GM21737 (cell line): ENCODE measurements around the gene TBXAS1.

ENCODE experiments used
- ATAC-seq: cut with Tn5 transposase; IDR thresholded peaks from one replicate; pipeline ENCODE4 v1.9.1; 2021; ENCODE audit warnings: mild to moderate bottlenecking, moderate library complexity; ENCODE audit not compliant: unreplicated experiment

The TBXAS1 gene

DNA sequence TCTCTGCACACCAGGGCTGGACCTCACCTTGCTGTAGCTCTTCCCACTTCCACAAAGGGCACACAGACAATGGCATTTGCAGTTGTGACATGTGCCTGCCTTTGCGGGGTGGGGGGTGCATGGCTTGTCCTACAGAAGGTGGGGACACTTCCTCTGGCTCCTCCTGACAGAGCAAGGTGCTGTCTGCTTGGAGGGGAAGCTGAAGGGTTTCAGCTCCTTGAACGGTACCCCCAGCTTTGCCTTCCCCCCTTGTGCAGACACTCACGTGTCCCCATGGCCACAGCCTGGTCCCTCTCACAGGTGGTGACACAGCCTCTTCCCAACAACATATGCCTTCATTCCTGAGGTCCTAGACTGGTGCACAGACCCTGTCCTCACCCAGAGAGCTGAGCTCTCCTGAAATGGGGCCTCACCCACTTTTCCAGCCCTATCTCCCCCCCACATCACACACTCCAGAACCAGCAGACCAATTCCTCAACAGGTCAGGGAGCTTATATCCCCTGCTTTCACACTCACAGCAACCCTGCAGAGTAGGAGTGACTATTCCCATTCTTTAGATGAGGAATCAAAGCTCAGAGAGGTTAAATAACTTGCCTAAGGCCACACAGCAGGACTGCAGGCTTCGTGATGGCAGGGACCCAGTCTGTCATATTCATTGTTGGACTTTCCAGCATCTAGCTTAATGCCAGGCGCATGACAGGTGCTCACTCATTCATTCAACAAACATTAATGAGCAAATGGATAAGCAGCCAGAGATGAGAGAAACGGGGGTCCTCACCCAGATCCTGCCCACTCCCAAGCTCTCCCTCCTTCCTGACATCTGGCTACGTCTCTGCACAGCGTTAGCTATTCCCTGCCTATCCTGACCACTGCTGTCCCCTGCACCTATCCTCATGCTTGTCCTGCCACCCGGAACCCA is 189.3 kb downstream of the TBXAS1 start:
- ATAC-seq: no peak

DNA sequence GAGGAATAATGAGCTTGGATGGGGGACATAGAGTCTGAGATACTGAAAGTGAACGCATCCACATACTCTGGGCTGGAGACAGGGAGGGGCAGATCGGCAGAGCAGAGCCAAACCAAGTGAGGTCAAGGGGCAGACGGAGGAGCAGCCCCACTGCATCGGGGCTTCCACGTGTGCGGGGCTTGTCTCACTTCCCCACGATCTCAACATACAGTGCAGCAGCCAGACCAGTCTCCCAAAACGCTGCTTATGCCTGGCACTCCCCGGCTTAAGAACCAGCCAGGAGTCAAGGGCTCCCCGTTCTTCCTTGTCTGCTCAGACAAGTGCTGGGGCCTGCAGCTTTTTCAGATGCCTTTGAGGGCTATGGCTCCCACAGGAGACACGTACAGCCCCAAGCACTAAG is 190.1 kb downstream of the TBXAS1 start:
- no peak for ATAC-seq

DNA sequence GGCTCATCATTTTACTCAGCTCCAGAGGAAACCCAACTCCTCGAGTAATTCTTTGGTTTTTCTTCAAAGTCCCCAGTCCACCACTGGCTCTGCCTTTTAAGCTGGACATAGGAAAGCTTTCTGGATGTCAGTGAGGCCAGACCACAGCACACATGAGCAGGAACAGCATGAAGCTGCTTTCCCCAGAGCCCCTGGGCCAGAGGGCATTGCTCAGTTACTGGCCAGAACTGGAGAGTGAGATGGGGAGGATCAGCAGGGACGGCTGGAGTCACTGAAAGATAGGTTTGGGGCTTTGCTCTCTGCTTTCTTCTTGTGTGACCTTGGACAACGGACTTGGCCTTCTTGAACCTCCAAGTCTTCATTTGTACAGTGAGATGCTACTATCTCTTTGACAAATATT is 190.5 kb downstream of the TBXAS1 start:
- no peak for ATAC-seq

DNA sequence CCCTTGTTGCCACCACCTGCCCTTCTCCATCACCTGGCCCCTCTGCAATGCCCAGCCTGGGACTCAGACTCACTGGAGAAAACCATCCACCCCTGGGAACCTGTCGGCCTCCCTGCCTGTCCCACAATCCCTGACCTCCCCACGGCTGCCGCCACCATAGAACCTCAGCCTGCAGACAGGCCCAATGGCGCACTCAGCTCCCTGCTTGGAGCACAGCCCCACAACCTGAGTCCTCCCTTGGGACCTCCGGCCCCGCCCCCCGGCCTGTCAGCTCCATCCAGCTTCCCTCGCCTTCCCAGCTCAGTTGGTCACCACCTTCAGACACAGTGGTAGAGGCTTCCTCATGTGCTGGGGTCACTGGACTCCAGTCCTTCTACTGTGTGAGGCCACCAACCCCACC is 192.5 kb downstream of the TBXAS1 start:
- ATAC-seq: no peak

DNA sequence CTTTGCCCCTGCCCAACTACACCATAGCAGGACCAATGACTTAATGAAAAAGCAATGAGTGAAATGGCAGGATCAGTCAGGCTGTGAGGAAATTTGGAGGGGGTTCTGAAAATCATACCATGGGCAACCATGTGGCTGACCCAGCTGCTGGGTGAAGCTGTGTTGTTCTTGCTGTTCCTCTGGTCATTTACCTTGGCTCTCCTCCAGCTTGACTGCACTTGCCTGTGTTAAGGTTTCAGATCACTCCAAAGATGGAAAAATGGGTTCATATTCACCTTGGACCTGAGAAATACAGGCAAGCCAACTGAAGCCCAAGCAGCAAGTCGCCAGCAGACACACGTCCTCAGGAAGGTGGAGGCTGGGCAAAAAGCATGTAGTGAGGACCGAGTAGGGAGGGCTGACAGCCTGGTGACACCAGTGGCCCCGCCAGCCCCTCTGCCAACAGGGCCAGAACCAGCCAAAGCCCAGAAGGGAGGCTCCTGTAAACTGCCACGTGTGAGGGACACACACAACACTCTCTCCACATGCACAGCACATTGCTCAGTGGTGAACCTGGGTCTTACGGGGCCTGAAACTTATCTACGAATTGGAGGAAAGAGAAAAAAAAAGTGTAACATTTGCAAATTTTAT is 193.6 kb downstream of the TBXAS1 start:
- no peak for ATAC-seq

DNA sequence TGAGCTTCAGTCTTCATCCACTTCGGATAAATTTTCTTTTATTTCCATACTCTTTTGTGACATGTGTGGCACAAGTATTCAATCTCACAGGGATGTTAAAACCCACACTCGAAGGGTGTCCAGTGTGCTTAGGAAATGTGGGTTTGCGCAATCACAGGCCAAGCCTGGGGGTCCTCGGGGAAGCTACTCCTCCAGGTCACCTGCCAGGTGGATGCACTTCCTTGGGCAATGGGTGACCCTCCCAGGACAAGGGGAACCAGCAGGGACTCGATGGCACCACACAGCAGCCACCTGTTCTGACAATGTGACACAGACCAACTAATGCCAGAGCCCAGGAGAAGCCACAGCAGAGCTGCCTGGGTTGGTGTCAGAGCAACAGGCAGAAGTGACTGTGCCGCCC is 194.7 kb downstream of the TBXAS1 start:
- ATAC-seq: no peak

DNA sequence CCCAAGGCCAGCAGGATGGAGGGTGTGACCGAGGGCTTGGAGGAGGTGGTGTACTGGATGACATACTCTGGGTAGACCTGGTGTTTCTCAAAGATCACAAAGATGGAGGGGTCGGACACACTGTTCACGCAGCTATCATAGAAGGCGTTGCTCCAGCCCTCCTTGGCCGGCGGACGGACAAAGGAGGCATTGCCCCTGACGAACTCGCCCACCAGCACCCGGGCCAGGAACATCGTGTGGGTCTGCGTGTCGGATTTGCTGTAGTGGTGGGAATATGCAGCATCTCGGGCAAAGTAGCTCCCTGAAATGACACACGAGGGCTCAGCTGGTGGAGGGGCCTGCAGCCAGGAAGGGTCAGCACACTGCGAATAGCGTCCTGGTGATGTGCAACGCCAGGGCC is 195.5 kb downstream of the TBXAS1 start:
- ATAC-seq: no peak

DNA sequence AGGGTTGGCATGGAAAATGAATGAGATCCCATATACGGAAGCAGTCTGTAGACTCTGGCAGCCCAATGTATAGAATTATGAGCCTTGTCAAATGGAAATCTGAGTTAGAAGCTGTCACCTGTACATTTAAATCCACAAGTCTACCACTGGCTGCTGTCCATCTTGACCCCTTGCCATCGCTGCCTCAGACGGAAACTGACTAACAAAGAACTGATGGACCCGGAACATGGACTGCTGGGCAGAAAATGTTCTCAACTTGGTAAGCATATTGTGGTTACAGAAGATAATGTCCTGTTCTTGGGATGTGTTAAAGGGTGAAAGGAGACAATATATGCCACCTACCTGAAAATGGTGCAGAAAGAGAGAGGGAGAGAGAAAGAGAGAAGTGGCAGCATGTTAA is 196.2 kb downstream of the TBXAS1 start:
- no peak for ATAC-seq

DNA sequence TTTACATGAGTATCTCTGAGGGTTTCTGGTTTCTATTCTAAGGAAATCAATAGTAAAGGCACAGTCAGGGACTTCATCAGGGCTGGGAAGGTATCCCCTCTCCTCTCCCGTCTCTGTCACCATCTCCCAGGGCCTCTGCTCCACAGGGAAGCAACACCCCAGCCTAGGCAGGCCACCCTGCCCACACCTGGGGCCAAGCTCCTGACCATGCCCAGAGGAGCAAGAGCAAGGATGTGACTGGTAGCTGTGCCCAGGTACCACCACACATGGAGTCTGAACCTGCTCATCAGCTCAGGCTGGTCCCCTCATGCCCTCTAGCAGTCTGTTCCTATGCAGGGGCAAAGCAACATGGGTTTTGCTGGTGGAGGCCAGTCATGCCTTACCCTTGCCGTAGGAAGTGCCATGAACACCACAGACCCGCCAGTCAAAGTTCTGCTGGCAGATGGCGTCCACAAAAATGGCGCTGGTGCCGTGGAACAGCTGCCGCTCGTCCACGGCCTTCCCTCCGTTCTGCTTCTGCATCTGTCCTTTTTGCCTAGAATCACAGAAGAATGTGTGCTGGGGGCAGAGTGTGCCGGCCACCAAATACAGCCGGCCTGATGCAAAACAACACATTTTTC is 196.9 kb downstream of the TBXAS1 start:
- ATAC-seq: no peak

DNA sequence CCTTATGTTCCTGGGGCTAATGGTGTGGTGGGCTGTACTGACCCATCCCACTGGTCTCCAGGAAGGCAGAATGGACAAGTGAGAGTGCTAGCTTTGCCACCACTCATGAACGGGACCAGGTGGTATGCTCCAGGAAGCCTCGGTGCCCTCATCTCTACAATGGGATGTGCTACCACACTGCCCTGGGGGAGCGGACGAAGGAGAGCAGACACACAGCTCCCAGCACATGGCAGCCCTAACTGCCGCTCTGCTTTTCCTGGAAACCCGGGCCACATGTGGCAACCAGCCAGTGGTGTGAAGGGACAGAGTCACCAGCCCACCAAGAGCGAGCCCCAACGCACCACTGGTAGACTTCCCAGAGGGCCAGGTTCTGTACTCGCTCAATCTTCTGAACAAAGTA is 197.9 kb downstream of the TBXAS1 start:
- ATAC-seq: no peak

DNA sequence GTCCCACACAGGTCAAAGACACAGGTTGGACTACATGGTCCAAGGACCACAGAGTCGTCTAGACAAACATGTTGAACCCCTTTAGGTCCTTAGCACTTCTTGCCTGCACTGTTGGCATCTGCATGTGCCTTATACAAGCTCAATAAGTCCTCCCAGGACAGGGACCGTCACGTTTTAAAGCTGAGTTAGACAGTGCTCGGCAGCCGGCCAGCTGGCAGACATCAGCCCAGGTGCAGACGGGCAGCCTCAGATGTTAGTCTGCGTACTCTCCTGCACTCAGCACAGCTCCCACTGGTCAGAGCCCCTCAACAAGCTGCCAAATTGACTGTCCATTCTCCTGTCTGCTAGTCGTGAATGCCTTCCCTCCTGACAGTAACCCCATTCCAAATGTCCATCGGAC is 198.8 kb downstream of the TBXAS1 start:
- no peak for ATAC-seq

DNA sequence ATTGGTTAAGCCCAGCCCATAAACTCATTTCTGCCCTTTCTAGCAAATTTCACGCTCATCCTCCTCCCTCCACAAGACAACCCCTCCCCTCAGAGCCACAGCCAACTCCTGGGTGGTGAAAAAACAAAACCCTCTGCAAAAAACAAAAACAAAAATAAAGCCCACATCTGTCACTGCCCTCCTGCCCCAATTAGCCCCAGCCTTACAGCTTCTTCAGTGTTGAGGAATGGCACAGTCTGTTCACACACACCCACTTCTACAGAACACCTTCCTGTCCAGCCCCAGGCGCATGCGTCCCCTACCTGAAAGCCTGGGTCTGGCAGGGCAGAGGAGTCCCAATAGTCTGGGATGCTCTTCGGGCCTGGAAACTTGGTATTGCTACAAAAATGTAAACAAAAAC is 199.2 kb downstream of the TBXAS1 start:
- no peak for ATAC-seq

DNA sequence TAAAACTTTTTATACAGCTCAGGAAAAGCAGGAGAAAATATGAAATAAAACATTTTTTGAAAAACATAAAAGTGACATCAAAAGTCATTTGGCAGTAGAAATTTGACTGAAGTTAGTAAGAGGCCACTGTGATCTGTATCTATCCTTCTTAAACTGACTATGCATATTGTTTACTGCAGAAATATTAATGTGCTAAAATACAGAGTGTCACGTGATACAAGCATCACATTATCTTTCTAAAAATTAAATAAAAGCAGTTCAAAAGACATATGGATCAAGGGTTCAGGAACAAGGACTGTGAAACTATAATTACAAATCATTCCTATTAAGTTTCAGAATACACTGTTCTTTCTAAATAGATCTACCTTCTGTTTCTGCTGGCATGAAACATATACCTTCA is 200.0 kb downstream of the TBXAS1 start:
- ATAC-seq: no peak

DNA sequence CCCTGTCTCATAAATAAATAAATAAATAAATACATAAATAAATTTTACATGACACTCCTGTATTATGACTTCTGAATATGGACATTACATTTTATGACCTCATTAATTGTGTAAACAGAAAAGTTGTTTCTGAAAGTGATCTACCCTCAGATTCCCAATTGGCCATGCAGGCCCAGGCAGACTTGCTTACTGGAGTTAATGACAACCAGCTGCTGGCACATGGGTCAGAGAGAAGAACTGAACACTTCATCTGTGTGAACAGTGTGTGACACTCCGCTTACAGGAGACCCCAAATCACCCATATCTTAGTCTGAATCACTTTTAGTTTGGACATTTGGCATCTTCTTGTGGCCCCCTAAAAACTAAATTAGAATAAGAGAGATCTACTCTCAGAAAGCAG is 202.3 kb downstream of the TBXAS1 start:
- no peak for ATAC-seq

DNA sequence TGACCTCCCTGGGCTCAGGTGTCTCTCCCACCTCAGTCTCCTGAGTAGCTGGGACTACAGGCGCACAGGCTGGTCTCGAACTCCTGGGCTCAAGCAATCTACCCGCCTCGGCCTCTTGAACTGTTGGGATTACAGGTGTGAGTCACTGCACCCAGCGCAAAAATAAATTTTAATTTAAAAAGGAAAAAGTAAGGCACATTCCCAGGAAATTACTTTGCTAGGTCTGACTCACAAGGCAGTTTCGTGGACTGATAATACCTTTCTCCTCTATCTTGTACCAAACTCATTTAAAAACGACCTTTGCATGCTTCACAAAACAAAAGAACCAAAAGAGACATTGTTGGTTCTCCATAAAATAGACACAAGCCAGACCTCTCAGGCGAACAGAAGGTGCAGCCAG is 204.0 kb downstream of the TBXAS1 start:
- no peak for ATAC-seq

DNA sequence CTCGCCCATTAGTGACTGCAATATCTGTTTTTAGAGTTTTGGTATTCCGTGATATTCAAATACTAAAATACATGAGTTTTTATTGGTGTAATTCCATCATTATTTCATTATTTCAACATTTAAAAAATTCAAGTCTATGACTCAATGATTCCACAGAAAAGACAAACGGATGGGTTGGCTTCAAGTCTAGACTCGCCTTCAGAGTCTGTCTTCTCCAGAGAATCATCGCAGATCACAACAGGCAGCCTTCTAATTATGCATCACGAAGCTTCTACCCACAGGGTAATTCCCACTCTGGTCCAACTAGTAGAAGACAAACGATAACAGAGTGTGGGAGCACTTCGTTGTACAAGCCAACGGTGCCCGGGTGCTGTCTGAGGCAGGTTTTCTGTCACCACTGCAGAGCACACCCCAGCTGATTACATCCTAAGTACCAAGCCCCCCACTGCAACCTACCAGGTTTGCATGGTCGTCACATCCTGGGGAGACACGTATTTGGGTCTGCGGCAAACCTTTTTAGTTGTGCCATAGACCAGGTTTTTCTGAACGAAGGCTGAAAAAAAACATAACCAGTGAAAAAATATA is 204.8 kb downstream of the TBXAS1 start:
- ATAC-seq: no peak

DNA sequence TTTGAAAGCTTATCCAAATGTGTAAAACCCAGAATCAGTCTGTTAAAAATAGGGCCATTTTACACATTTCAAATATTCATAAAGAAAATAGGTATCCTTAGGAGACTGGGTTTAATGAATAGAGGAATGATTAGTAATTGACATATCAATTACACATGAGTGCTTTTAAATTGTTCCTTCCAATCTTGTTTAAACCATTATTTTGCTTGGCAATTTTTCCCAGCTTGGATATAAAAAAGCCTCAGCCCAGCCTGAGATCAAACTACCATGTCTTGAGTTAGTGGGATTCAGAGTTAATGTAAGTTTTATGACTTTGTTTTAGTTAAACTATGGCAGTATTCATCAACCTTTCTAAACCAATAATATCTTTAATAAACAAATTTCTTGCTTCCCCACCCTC is 205.4 kb downstream of the TBXAS1 start:
- ATAC-seq: no peak

DNA sequence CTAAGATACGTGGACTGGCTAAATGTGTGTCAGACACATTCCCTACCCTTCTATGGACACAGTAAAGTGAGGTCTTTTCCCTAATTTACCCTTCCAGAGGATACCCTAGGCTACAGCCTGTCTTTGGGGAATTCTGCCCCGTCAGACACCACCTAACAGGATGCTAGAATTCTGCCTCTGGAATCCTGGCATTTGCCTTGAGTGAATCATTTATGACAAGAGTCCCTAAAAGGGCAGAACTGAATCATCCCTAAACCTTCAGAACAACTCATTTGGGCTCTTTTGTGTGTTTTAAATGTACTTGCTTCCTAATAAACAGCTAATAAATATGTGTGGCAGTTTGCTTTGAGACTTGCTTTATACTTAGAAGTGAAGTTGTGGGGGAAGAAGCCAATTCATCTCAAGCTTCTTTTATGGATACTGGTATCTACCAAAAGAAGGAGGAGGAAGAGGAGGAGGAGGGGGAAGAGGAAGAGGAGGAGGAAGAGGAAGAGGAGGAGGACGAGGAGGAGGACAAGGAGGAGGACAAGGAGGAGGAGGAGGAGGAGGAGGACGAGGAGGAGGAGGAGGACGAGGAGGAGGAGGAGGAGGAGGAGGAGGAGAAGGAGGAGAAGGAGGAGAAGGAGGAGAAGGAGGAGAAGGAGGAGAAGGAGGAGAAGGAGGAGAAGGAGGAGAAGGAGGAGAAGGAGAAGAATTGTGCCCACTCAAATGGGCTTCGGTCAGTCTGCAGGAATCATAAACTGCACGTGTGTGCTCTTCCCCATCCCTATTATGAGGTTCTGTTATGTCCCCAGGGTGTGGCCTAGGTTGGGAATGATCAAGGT is 206.5 kb downstream of the TBXAS1 start:
- no peak for ATAC-seq

DNA sequence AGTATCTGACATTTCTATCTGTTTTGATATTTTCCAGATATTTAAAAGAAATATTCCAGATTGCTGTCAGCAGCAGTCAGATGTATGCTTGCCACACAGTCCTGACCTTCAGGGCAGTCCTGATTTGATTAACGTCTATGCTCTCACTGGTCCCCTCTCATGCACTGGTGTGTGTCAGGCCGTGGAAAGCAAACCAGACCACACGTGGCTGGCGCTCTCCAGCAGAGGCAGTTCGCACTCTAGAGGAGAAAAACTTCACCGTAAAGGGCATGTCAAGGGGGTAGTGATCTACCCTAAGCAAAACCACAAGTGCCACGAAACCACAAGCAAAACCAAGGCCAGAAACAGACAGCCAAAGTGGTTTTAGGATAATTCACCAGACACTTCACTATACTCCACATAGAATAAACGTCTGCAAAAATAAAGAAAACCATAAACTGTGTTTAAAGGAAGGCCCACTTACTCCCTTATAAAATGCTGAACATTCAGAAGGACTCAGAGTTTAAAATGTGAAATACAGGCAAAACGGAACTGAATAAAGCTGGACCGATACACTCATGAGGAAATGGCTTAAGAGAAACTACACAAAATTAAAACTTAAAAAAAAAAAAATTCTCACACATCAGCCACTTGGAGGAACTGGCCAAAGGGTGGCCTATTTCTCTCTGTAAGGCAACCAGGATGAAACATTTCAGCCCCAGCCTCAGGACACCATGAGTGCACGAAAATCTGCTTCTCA is 207.3 kb downstream of the TBXAS1 start:
- ATAC-seq: no peak

DNA sequence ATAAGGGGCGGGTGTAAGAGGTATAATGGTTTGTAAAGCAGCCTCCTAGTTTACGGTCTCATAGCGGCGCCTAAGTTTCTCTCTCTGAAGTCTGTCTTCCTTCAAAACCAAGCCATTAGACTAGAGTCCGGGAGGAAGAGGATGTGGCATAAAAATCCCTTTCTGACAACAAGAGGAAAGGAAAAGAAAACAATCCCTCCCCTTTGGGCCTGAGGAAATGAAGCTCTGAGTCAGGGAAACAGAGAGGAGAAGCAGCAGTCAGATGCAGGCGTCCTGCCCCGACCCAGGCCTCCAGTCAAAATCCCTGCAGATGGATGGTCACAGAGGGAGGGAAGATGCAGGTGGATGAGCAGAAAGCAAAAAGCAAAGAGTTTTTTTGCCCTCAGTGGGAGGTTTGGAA is 210.0 kb downstream of the TBXAS1 start:
- no peak for ATAC-seq
